Panc1 (cell line): ENCODE data around the gene IST1.

ENCODE experiments used
- POLR2AphosphoS5 ChIP-seq: IDR thresholded peaks from 2 replicates; pipeline ENCODE4 v1.6.1; 2012; ENCODE audit warnings: mild to moderate bottlenecking, low read depth, low read length, moderate library complexity
- SIN3A ChIP-seq: IDR thresholded peaks from 2 replicates; pipeline ENCODE4 v1.6.1; 2012; ENCODE audit warnings: low read depth, mild to moderate bottlenecking, low read length, moderate library complexity, borderline replicate concordance; ENCODE audit not compliant: insufficient read depth

DNA sequence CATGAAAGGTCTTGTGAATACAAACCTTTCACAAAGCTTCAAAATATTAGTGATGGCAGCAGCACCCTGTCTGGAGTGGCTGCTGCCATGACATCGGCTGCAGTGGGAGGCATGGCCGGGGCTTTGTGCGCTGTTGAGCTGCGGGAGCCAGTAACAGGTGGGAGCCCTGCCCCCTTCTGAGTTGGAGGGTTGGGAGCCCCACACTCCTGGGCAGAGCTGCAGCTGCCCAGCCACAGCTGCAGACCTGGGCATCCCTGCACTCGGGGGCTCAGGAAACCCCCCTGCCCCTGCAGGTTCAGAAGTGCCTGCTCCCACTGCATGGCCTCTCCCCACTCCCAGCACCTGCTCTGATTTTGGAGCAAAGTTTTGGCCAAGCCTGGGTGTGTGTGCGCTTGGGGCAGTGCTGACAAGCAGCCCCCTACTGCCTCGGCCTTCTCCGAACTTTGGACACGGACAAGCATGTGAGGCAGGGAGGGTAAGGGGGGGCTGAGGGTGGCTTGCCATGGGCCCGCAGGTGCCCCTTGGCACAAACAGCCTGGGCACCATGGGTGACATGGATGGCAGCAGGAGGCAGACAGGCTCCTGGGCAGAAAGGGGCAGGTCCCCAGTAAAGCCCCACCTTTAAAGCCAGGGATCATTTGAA lies 42.7 kb downstream of the IST1 start:
- TF ChIP-seq POLR2AphosphoS5 = no peak
- no peak for TF ChIP-seq SIN3A
